Activated CD4-positive, alpha-beta T cell treated with anti-CD3 and anti-CD28 coated beads, Interleukin-2, amount 10 ng/mL, durations not matched to agents 7 days and 5 days (primary cell): Measurements from ENCODE around the gene BMAL2. TPM values are rescaled to one million over a fixed set of nuclear protein-coding genes. Genes with fewer than 3 reads are reported as not detected.

Experiments used
- CTCF ChIA-PET: fragments of 350-600 bp; sonication (Branson Sonifier 250); formaldehyde crosslinking; loops from one replicate; lab custom pipeline; 2021; ENCODE audit warnings: antibody characterized with exemption; lab: Charles Lee
- POLR2A ChIA-PET: fragments of 350-600 bp; sonication (Branson Sonifier 250); formaldehyde crosslinking; loops from one replicate; lab custom pipeline; 2021; ENCODE audit warnings: antibody characterized with exemption; lab: Charles Lee
- DNase-seq: peaks from one replicate; pipeline ENCODE4 v3.0.0-alpha.2; 2020
- H3K27ac Mint-ChIP-seq: one replicate; pipeline ENCODE4 v1.8.0; 2021; ENCODE audit warnings: mild to moderate bottlenecking, moderate library complexity, mixed read lengths
- H3K27me3 Mint-ChIP-seq: one replicate; pipeline ENCODE4 v1.8.0; 2021; ENCODE audit warnings: mixed read lengths
- H3K36me3 Mint-ChIP-seq: one replicate; pipeline ENCODE4 v1.8.0; 2021; ENCODE audit warnings: low read depth, mixed read lengths
- H3K4me1 Mint-ChIP-seq: one replicate; pipeline ENCODE4 v1.8.0; 2021; ENCODE audit warnings: mixed read lengths
- H3K4me3 Mint-ChIP-seq: one replicate; pipeline ENCODE4 v1.8.0; 2021; ENCODE audit warnings: mild to moderate bottlenecking, moderate library complexity, mixed read lengths
- H3K9me3 Mint-ChIP-seq: one replicate; pipeline ENCODE4 v1.8.0; 2021; ENCODE audit warnings: mixed read lengths
- total RNA-seq, 2 experiments: library from RNA; stranded (reverse); gene quantifications; one replicate each; pipeline ENCODE4 v1.2.3, GENCODE V29; 2021

The BMAL2 gene
- total RNA-seq, 2 experiments from 2014 or later, result 17.3 to 18.0 TPM

GRCh38 chr12:27331927-27332324 is 710 bp upstream of the BMAL2 start:
- Mint-ChIP-seq H3K4me1 (peaks cover 39% of the 10 kb centered on the region), H3K27ac (peak overlapping the region; percentile 83), H3K36me3 (peaks cover 6% of the 10 kb centered on the region), H3K27me3 (peaks cover 12% of the 10 kb centered on the region), H3K9me3 (no peaks in the 10 kb centered on the region), H3K4me3 (peak overlapping the region; percentile 73)
- DNase-seq, result no peak
- ChIA-PET CTCF (interaction anchor here (0.6 to 2.7 kb wide), 3 partner anchors 21 to 566 kb away, joined by 4 to 10 read pairs (median 4); no protein-coding TSS in a partner anchor), POLR2A (no interaction called here)

GRCh38 chr12:27332407-27332713 is 276 bp upstream of the BMAL2 start:
- peak overlapping the region; percentile 83 for H3K27ac Mint-ChIP-seq
- H3K4me3 Mint-ChIP-seq, result peak overlapping the region; percentile 73
- POLR2A ChIA-PET, result no interaction called here
- CTCF ChIA-PET, result interaction anchor here (1.3 to 1.7 kb wide), 2 partner anchors 21 to 82 kb away, joined by 3 to 4 read pairs; no protein-coding TSS in a partner anchor
- peaks cover 12% of the 10 kb centered on the region for H3K27me3 Mint-ChIP-seq
- peaks cover 39% of the 10 kb centered on the region for H3K4me1 Mint-ChIP-seq
- peaks cover 6% of the 10 kb centered on the region for H3K36me3 Mint-ChIP-seq
- no peak for DNase-seq
- no peaks in the 10 kb centered on the region for H3K9me3 Mint-ChIP-seq

DNA sequence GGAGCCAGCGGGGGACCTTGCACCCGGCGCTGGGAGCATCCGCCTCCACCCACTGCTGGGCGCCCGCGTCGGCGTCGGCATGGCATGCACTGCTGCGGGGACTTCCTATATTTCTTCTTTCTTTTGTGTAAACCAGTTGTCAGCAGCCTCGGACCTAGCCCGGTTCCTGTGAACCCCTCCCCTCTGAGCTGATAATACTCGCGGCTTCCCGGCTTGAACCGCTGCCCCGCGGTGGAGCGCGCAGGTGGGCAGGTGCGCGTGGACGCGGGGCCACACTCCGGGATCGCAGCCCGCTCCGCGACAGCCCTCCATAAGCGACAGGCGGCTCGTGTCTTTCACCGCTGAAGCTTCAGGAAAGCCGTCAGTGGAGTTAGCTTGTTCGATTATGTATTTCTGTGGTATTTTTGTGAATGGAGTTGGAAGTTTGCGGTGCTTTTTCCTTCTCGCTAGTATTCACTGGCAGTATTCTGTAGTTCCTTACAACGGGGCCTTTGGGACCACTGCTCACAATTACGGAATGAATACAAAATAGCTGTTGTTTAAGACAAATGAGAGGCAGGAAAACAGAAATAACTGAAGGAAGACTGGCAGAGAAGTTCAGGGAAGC is 870 bp downstream of the BMAL2 start:
- Mint-ChIP-seq H3K36me3 (peaks cover 2% of the 10 kb centered on the region), H3K4me3 (peak overlapping the region; percentile 92), H3K27ac (peak overlapping the region; percentile 89), H3K9me3 (no peaks in the 10 kb centered on the region), H3K27me3 (peaks cover 12% of the 10 kb centered on the region), H3K4me1 (peaks cover 39% of the 10 kb centered on the region)
- peak; percentile 49 for DNase-seq
- ChIA-PET POLR2A (no interaction called here), CTCF (interaction anchor here (0.6 to 1.7 kb wide), 4 partner anchors 9 to 282 kb away, joined by 3 to 6 read pairs (median 3); no protein-coding TSS in a partner anchor)

GRCh38 chr12:27334042-27334720 is 1.5 kb downstream of the BMAL2 start:
- POLR2A ChIA-PET, result no interaction called here
- Mint-ChIP-seq H3K27ac (peak overlapping the region; percentile 89), H3K4me1 (peaks cover 39% of the 10 kb centered on the region), H3K9me3 (no peaks in the 10 kb centered on the region), H3K27me3 (peaks cover 12% of the 10 kb centered on the region), H3K4me3 (peak overlapping the region; percentile 92), H3K36me3 (peaks cover 2% of the 10 kb centered on the region)
- no peak for DNase-seq
- CTCF ChIA-PET, result interaction anchor here (0.6 to 1.7 kb wide), 3 partner anchors 8 to 282 kb away, joined by 3 to 6 read pairs (median 3); no protein-coding TSS in a partner anchor

DNA sequence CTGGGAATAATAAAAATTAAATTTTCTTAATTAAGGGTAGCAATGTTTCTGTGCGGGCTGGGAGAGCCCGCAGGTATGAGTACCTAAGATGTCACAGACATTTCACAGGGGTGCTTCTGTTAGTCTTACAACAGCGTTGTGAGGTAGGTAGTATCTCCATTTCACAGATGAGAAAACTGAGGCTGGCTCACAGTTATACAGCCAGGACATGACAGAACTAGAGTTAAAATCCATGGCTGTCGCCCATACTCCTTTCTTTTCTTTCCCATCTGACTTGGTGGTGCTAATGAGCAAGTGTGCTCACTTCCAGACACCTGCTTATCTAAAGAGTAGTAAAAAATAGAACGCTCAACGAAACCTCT is 2.1 kb downstream of the BMAL2 start:
- POLR2A ChIA-PET, result no interaction called here
- H3K4me1 Mint-ChIP-seq, result peaks cover 39% of the 10 kb centered on the region

DNA sequence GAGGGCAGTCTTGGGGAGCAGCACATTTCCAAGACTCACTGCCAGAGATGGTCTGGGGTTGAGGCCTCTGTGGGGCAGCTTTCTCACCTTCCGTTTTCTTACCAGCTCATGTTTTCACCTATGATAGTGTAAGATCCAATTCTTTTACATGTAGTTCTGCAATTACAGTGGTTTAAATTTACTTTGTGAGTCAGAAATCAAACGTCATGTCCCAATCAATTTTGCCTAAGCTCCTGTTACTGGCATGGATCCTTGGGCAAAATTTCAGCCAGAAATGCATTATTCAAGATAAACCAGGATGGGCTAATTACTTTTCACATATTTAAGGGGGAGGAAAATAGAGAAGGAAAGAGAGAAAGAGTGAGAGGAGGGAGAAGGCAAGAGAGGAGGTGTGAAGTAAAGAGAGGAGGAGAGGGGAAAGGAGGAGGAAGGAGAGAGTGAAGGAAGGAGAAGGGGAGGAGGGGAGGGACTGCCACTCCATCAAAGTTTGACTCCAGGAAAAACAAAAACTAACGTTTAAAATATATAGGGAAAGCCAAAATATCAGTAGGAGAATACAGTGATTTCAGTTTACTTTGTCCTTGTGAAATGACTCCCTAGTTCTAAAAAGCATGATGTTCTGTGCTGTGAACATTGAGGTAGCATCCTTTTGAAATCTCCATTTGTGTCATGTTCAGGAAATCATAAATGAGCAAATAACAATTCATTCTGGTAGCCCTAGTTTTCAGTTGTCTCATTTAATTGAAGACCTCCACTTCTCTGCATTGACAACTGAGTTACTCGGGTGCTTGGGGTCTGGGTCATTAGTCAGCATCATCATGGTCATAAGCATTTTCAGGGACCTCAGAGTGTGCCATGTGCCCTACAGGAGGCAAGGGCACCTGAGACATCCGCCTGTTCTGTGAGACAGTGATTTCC is 3.0 kb downstream of the BMAL2 start:
- no peaks in the 10 kb centered on the region for H3K9me3 Mint-ChIP-seq
- ChIA-PET CTCF (no interaction called here), POLR2A (no interaction called here)
- H3K36me3 Mint-ChIP-seq, result peaks cover 2% of the 10 kb centered on the region
- peaks cover 35% of the 10 kb centered on the region for H3K4me1 Mint-ChIP-seq
- no peak for DNase-seq
- H3K27ac Mint-ChIP-seq, result no peak overlapping the region
- no peak overlapping the region for H3K4me3 Mint-ChIP-seq
- H3K27me3 Mint-ChIP-seq, result peaks cover 12% of the 10 kb centered on the region

More for the DNA sequence above, 2.1 kb downstream of the BMAL2 start:
- CTCF ChIA-PET, result interaction anchor here (1.7 kb wide), 1 partner anchor 8 kb away, joined by 6 read pairs; no protein-coding TSS in a partner anchor
- Mint-ChIP-seq H3K27me3 (peaks cover 12% of the 10 kb centered on the region), H3K9me3 (no peaks in the 10 kb centered on the region), H3K27ac (no peak overlapping the region), H3K4me3 (no peak overlapping the region), H3K36me3 (peaks cover 2% of the 10 kb centered on the region)
- no peak for DNase-seq

- POLR2A ChIA-PET, result no interaction called here
- no peak overlapping the region for H3K4me3 Mint-ChIP-seq
Measured at GRCh38 chr12:27336282-27336653, 3.6 kb downstream of the BMAL2 start.

DNA sequence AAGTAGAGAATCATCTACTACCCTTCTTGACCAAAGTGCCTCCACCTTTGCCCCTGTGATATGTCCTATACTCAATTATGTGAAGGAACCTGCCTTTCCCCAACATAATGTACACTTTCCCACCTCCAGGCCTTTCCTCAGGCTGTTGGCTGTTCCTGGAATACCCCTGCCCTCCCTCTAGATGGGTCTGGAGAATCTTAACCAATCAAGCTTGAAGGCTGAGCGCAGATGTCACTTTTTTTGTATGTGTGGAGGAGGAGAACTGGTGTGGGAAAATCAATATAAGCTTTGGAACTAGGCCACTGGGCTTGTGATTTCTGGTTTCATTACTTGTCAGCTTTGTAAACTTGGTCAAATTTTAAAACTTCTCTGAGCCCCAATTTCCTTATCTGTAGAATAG is 4.7 kb downstream of the BMAL2 start:
- DNase-seq, result no peak
- ChIA-PET POLR2A (no interaction called here), CTCF (no interaction called here)
- Mint-ChIP-seq H3K27me3 (peaks cover 9% of the 10 kb centered on the region), H3K4me1 (peaks cover 17% of the 10 kb centered on the region), H3K27ac (no peak overlapping the region), H3K9me3 (no peaks in the 10 kb centered on the region), H3K36me3 (peaks cover 5% of the 10 kb centered on the region), H3K4me3 (no peak overlapping the region)

More at GRCh38 chr12:27336282-27336653, 3.6 kb downstream of the BMAL2 start:
- Mint-ChIP-seq H3K9me3 (no peaks in the 10 kb centered on the region), H3K4me1 (peaks cover 28% of the 10 kb centered on the region), H3K27me3 (peaks cover 12% of the 10 kb centered on the region), H3K27ac (no peak overlapping the region), H3K36me3 (peaks cover 5% of the 10 kb centered on the region)
- DNase-seq, result no peak
- CTCF ChIA-PET, result no interaction called here

DNA sequence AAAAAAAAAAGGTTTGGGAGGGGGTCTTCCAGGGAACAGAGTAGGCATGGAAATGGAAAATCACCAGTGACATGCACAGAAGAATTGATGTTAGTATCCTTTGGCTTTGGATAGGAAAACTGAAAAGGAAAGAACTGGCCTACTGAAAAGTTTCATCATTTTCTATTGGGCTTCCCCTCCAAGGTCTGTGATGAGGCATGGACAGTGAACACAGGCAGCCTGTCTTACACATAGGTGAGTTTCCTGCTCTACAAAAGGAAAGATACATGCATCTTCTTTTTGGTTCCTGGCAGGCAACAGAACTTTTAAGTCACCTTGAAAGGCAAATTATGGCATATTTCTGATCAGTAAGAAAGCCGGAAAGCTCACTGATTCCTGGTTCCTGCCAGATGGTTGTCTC is 5.8 kb downstream of the BMAL2 start:
- Mint-ChIP-seq H3K27me3 (peaks cover 8% of the 10 kb centered on the region), H3K4me1 (peaks cover 14% of the 10 kb centered on the region), H3K4me3 (no peak overlapping the region), H3K9me3 (no peaks in the 10 kb centered on the region), H3K36me3 (peaks cover 4% of the 10 kb centered on the region), H3K27ac (no peak overlapping the region)
- POLR2A ChIA-PET, result no interaction called here
- CTCF ChIA-PET, result no interaction called here
- no peak for DNase-seq

GRCh38 chr12:27340971-27341370 is 8.3 kb downstream of the BMAL2 start:
- CTCF ChIA-PET, result interaction anchor here (0.5 to 0.6 kb wide), 2 partner anchors 14 to 265 kb away, joined by 3 to 4 read pairs; no protein-coding TSS in a partner anchor
- H3K9me3 Mint-ChIP-seq, result no peaks in the 10 kb centered on the region
- H3K4me1 Mint-ChIP-seq, result peaks cover under 1% of the 10 kb centered on the region
- POLR2A ChIA-PET, result interaction anchor here (0.7 kb wide), 1 partner anchor 41 kb away, joined by 3 read pairs; no protein-coding TSS in a partner anchor
- peaks cover 3% of the 10 kb centered on the region for H3K36me3 Mint-ChIP-seq
- H3K4me3 Mint-ChIP-seq, result no peak overlapping the region
- no peak for DNase-seq
- no peak overlapping the region for H3K27ac Mint-ChIP-seq
- H3K27me3 Mint-ChIP-seq, result no peaks in the 10 kb centered on the region

GRCh38 chr12:27342536-27342935 is 9.9 kb downstream of the BMAL2 start:
- Mint-ChIP-seq H3K27ac (no peak overlapping the region), H3K36me3 (peaks cover 3% of the 10 kb centered on the region), H3K4me3 (no peak overlapping the region), H3K4me1 (no peaks in the 10 kb centered on the region), H3K27me3 (no peaks in the 10 kb centered on the region), H3K9me3 (no peaks in the 10 kb centered on the region)
- no peak for DNase-seq
- POLR2A ChIA-PET, result no interaction called here
- CTCF ChIA-PET, result interaction anchor here (1.5 to 1.7 kb wide), 2 partner anchors 9 to 22 kb away, joined by 5 to 6 read pairs; no protein-coding TSS in a partner anchor

DNA sequence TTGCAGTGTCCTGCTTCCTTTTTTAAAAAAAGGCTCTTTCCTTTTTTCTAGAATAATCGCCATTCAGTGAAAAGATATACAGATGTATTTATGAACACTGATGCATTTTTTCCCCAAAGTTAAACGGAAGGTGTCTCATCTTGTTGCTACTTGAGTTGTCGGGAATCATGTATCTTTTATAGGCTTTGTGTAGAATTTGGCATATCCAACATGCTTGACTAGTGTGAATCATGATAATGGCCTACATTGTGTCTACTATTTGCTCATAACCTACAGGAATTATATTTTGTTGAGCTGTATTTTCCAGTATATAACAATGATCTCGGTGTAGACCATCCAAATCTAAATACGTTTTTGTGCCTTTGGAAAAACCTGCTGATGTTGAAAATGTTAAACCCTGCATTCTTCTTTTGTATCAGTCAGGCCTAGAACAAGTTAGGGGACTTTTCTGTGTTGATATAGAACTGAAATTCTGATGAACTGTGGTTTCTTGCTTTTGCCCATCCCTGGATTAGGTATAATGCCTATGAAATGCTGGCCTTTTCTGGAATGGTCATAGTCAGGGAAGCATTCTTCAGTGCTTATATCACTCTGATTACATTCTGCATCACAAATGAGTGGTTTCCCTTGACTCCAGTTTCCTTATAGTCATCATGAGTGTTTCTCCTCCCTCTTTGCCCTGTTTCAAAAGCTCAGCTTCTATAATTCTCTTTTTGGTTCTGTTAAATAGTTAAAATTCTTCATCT is 10.8 kb downstream of the BMAL2 start:
- no peaks in the 10 kb centered on the region for H3K27me3 Mint-ChIP-seq
- no peak for DNase-seq
- H3K4me1 Mint-ChIP-seq, result no peaks in the 10 kb centered on the region
- peaks cover 3% of the 10 kb centered on the region for H3K36me3 Mint-ChIP-seq
- no peak overlapping the region for H3K27ac Mint-ChIP-seq
- ChIA-PET CTCF (interaction anchor here (1.5 to 1.7 kb wide), 2 partner anchors 10 to 23 kb away, joined by 5 to 6 read pairs; no protein-coding TSS in a partner anchor), POLR2A (no interaction called here)
- H3K4me3 Mint-ChIP-seq, result no peak overlapping the region
- H3K9me3 Mint-ChIP-seq, result no peaks in the 10 kb centered on the region
